ENCODE results near the gene KLK7.

GRCh38 chr19:51002542-51003311 is 19.0 kb upstream of the KLK7 start:
- TF ChIP-seq, protein P1, sequence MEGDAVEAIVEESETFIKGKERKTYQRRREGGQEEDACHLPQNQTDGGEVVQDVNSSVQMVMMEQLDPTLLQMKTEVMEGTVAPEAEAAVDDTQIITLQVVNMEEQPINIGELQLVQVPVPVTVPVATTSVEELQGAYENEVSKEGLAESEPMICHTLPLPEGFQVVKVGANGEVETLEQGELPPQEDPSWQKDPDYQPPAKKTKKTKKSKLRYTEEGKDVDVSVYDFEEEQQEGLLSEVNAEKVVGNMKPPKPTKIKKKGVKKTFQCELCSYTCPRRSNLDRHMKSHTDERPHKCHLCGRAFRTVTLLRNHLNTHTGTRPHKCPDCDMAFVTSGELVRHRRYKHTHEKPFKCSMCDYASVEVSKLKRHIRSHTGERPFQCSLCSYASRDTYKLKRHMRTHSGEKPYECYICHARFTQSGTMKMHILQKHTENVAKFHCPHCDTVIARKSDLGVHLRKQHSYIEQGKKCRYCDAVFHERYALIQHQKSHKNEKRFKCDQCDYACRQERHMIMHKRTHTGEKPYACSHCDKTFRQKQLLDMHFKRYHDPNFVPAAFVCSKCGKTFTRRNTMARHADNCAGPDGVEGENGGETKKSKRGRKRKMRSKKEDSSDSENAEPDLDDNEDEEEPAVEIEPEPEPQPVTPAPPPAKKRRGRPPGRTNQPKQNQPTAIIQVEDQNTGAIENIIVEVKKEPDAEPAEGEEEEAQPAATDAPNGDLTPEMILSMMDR (IDR thresholded peaks at IDR 0.05) = no peak
- TF ChIP-seq POLR2A (IDR thresholded peaks at IDR 0.05) = no peak
